GM12873 (cell line): Measurements from ENCODE around the gene TIGD1.

Source experiments
- CTCF ChIP-seq: IDR thresholded peaks from 2 replicates; pipeline ENCODE4 v1.5.1; 2012; ENCODE audit warnings: low read depth, mild to moderate bottlenecking, moderate library complexity, low read length, control low read depth; ENCODE audit not compliant: insufficient read depth; ENCODE audit errors: missing control alignments

TIGD1 gene

GRCh38 chr2:232502511-232502910, 47.8 kb downstream of the TIGD1 start:
- TF ChIP-seq CTCF = no peak

GRCh38 chr2:232501794-232502390, 48.5 kb downstream of the TIGD1 start:
- no peak for TF ChIP-seq CTCF

GRCh38 chr2:232501331-232501771, 49.0 kb downstream of the TIGD1 start:
- TF ChIP-seq CTCF = no peak

GRCh38 chr2:232498452-232498851, 51.9 kb downstream of the TIGD1 start:
- TF ChIP-seq CTCF = no peak
